Keratinocyte (primary cell): ENCODE results near the gene P4HTM. TPM values are rescaled to one million over a fixed set of nuclear protein-coding genes. Genes with fewer than 3 reads are reported as not detected.

Source experiments
- DNase-seq: peaks from one replicate; pipeline ENCODE4 v3.0.0-alpha.2; 2011; ENCODE audit warnings: low read depth, missing footprints, low spot score
- FAIRE-seq: peaks from 2 replicates; lab custom pipeline; 2011; peaks lifted over from hg19 to GRCh38; lab: Jason Lieb, UNC
- H2AFZ ChIP-seq: 2 replicates; pipeline ENCODE4 v1.6.0; 2012; ENCODE audit warnings: low read length, control low read depth, inconsistent platforms; ENCODE audit not compliant: control insufficient read depth
- H3K27ac ChIP-seq: 2 replicates; pipeline ENCODE4 v1.5.1; 2011; ENCODE audit warnings: low read length; ENCODE audit not compliant: control insufficient read depth, insufficient read depth
- H3K27me3 ChIP-seq: 3 replicates; pipeline ENCODE4 v1.6.0; 2011; ENCODE audit warnings: low read length; ENCODE audit not compliant: control insufficient read depth, insufficient read depth; ENCODE audit errors: extremely low read depth
- H3K36me3 ChIP-seq, 2 experiments: 2 replicates in 1 of 2; 3 replicates in 1 of 2; pipeline ENCODE4 v1.5.1; 2011; ENCODE audit warnings: low read length in 2 of 2, mild to moderate bottlenecking in 1 of 2; ENCODE audit not compliant: control insufficient read depth in 2 of 2, insufficient read depth in 2 of 2; ENCODE audit errors: extremely low read depth in 1 of 2
- H3K4me1 ChIP-seq: 3 replicates; pipeline ENCODE4 v1.5.1; 2011; ENCODE audit warnings: low read length; ENCODE audit not compliant: control insufficient read depth, insufficient read depth; ENCODE audit errors: extremely low read depth
- H3K4me2 ChIP-seq: 3 replicates; pipeline ENCODE4 v1.6.0; 2011; ENCODE audit warnings: low read depth, low read length; ENCODE audit not compliant: control insufficient read depth, insufficient read depth; ENCODE audit errors: extremely low read depth
- H3K4me3 ChIP-seq, 3 experiments: fragments of 200-600 bp in 1 of 3; sonication (generic) in 1 of 3; 2 replicates in 2 of 3; 3 replicates in 1 of 3; pipeline ENCODE4 v1.5.1; 2011 to 2016; ENCODE audit warnings: low read length in 3 of 3, mild to moderate bottlenecking in 3 of 3, control low read depth in 2 of 3, inconsistent platforms in 1 of 3, low read depth in 1 of 3, mixed read lengths in 1 of 3, mixed run types in 1 of 3, moderate library complexity in 1 of 3; ENCODE audit not compliant: control insufficient read depth in 2 of 3, insufficient read depth in 2 of 3; ENCODE audit errors: extremely low read depth in 1 of 3
- H3K79me2 ChIP-seq: 2 replicates; pipeline ENCODE4 v1.6.0; 2012; ENCODE audit warnings: low read length; ENCODE audit not compliant: control insufficient read depth, insufficient read depth
- H3K9ac ChIP-seq: 3 replicates; pipeline ENCODE4 v1.6.0; 2011; ENCODE audit warnings: low read length; ENCODE audit not compliant: control insufficient read depth, insufficient read depth; ENCODE audit errors: extremely low read depth
- H3K9me1 ChIP-seq: 3 replicates; pipeline ENCODE4 v1.6.0; 2011; ENCODE audit warnings: low read length; ENCODE audit not compliant: control insufficient read depth, insufficient read depth; ENCODE audit errors: extremely low read depth
- H3K9me3 ChIP-seq: 2 replicates; pipeline ENCODE4 v1.5.1; 2012; ENCODE audit warnings: low read depth, low read length; ENCODE audit not compliant: control insufficient read depth
- H4K20me1 ChIP-seq: 3 replicates; pipeline ENCODE4 v1.6.0; 2011; ENCODE audit warnings: low read length; ENCODE audit not compliant: control insufficient read depth, insufficient read depth; ENCODE audit errors: extremely low read depth
- CTCF ChIP-seq, 3 experiments: IDR thresholded peaks in 1 of 3; conservative IDR thresholded peaks in 1 of 3; optimal IDR thresholded peaks in 1 of 3; 2 replicates in 2 of 3; 3 replicates in 1 of 3; pipeline versions ENCODE3 to v1.5.1; 2011; ENCODE audit warnings: low read length in 3 of 3, mild to moderate bottlenecking in 3 of 3, moderate library complexity in 2 of 3, control low read depth in 1 of 3, inconsistent platforms in 1 of 3; ENCODE audit not compliant: insufficient read depth in 2 of 3; ENCODE audit errors: extremely low read depth in 1 of 3
- EZH2 ChIP-seq: IDR thresholded peaks from one replicate; pipeline ENCODE4 v1.6.1; 2012; ENCODE audit warnings: inconsistent platforms, mild to moderate bottlenecking, low read length, moderate library complexity
- dilution Hi-C: fragments of 300-500 bp; cut with MboI; formaldehyde crosslinking; loops from one replicate; pipeline ENCODE4 v1.7.0; 2020; ENCODE audit warnings: low sequenced_read_pairs; ENCODE audit not compliant: extremely low pct_ligation_motif_present
- polyA plus RNA-seq, 5 experiments: library from polyadenylated mRNA; depleted of rRNA in 3 of 5; stranded (reverse) in 3 of 5; stranded (forward) in 1 of 5; unstranded in 1 of 5; fragments of >200 nt; gene quantifications; 1 replicate in 1 of 5; 2 replicates in 3 of 5; 3 replicates in 1 of 5; pipeline versions ENCODE4 v1.2.1 to v1.2.3, GENCODE V29; 2011 to 2012; ENCODE audit warnings: missing spikeins in 2 of 5, low read depth in 1 of 5, low replicate concordance in 1 of 5

The P4HTM gene
- polyA plus RNA-seq, 1 donor (not counting 4 experiments of a cell fraction or from before 2014, with no cell fraction given) = 0.93 TPM

DNA sequence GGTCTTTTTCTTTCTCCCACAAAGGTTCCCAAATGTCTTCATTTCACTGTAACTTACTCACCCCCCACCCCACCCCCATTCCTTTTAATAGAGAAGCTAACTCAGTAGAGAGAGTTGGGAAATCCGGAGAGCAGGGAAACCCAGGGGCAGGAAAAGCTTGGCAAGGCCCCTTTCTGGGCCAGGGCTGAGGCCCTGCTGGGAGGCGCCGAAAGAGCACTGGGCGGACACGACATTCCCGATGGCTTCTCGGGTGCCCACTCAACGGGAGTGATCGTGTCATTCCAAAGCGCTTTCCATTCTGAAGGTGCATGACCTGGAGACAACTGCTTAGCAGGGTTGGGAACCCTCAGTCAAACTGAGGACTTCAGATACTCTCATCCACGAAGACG is 29.9 kb downstream of the P4HTM start:
- FAIRE-seq = no peak

GRCh38 chr3:49020330-49021212 is 30.5 kb downstream of the P4HTM start:
- peak overlapping the region; percentile 80 to 97 (median 93) for H3K4me3 ChIP-seq
- H2AFZ ChIP-seq = peak overlapping the region; percentile 26
- TF ChIP-seq EZH2 = no peak
- no peak for TF ChIP-seq CTCF (optimal IDR thresholded peaks at IDR 0.05 in 1 of 3, IDR thresholded peaks at IDR 0.05 in 1 of 3, conservative IDR thresholded peaks at IDR 0.05 in 1 of 3; ENCODE audit: extremely low read depth in 1 of 3, insufficient read depth in 2 of 3, low read length in 3 of 3)
- peaks cover 19 to 30% of the 10 kb centered on the region in 2 experiments for H3K36me3 ChIP-seq
- peaks cover 36% of the 10 kb centered on the region for H3K4me1 ChIP-seq
- no peak for FAIRE-seq
- H3K9ac ChIP-seq = peak overlapping the region; percentile 90
- no peaks in the 10 kb centered on the region for H3K27me3 ChIP-seq
- dilution Hi-C loops = no loop called here
- DNase-seq = no peak
- H4K20me1 ChIP-seq = peaks cover 8% of the 10 kb centered on the region
- H3K27ac ChIP-seq = peak overlapping the region; percentile 91
- no peaks in the 10 kb centered on the region for H3K9me1 ChIP-seq
- peak overlapping the region; percentile 99 for H3K4me2 ChIP-seq
- no peaks in the 10 kb centered on the region for H3K9me3 ChIP-seq
- H3K79me2 ChIP-seq = peaks cover 51% of the 10 kb centered on the region

More for the DNA sequence above, 29.9 kb downstream of the P4HTM start:
- dilution Hi-C loops = no loop called here
- H3K9me1 ChIP-seq = no peaks in the 10 kb centered on the region
- peaks cover 36% of the 10 kb centered on the region for H3K4me1 ChIP-seq
- peaks cover 8% of the 10 kb centered on the region for H4K20me1 ChIP-seq
- peaks cover 16 to 30% of the 10 kb centered on the region in 2 experiments for H3K36me3 ChIP-seq
- DNase-seq = no peak
- peak overlapping the region; percentile 90 for H3K9ac ChIP-seq
- no peak for TF ChIP-seq EZH2
- no peak for TF ChIP-seq CTCF (optimal IDR thresholded peaks at IDR 0.05 in 1 of 3, IDR thresholded peaks at IDR 0.05 in 1 of 3, conservative IDR thresholded peaks at IDR 0.05 in 1 of 3; ENCODE audit: extremely low read depth in 1 of 3, insufficient read depth in 2 of 3, low read length in 3 of 3)
- H3K27ac ChIP-seq = peak overlapping the region; percentile 91
- peak overlapping the region; percentile 80 to 97 (median 93) for H3K4me3 ChIP-seq
- H3K4me2 ChIP-seq = peak overlapping the region; percentile 99
- no peaks in the 10 kb centered on the region for H3K27me3 ChIP-seq
- H2AFZ ChIP-seq = peak overlapping the region; percentile 26
- H3K9me3 ChIP-seq = no peaks in the 10 kb centered on the region
- H3K79me2 ChIP-seq = peaks cover 46% of the 10 kb centered on the region
